Mononuclear cell (primary cell): Measurements from ENCODE around the gene CALML3. TPM values are rescaled to one million over a fixed set of nuclear protein-coding genes. Genes with fewer than 3 reads are reported as not detected.

Source experiments
- H3K27me3 ChIP-seq: 2 replicates; pipeline ENCODE4 v1.6.0; 2011; ENCODE audit warnings: low read length, control low read depth; ENCODE audit not compliant: insufficient read depth
- H3K4me1 ChIP-seq: 2 replicates; pipeline ENCODE4 v1.5.1; 2011; ENCODE audit warnings: mild to moderate bottlenecking, low read length, control low read depth; ENCODE audit not compliant: insufficient read depth
- H3K4me3 ChIP-seq: 2 replicates; pipeline ENCODE4 v1.5.1; 2011; ENCODE audit warnings: mild to moderate bottlenecking, low read length, moderate library complexity
- H3K9me3 ChIP-seq: 2 replicates; pipeline ENCODE4 v1.5.1; 2011; ENCODE audit warnings: low read depth, mild to moderate bottlenecking, control low read depth, low read length
- total RNA-seq: library from RNA; depleted of rRNA; stranded (reverse); fragments of >200 nt; gene quantifications from one replicate; pipeline ENCODE4 v1.2.3, GENCODE V29; 2012

Gene CALML3
- total RNA-seq, 1 donor: not detected

DNA sequence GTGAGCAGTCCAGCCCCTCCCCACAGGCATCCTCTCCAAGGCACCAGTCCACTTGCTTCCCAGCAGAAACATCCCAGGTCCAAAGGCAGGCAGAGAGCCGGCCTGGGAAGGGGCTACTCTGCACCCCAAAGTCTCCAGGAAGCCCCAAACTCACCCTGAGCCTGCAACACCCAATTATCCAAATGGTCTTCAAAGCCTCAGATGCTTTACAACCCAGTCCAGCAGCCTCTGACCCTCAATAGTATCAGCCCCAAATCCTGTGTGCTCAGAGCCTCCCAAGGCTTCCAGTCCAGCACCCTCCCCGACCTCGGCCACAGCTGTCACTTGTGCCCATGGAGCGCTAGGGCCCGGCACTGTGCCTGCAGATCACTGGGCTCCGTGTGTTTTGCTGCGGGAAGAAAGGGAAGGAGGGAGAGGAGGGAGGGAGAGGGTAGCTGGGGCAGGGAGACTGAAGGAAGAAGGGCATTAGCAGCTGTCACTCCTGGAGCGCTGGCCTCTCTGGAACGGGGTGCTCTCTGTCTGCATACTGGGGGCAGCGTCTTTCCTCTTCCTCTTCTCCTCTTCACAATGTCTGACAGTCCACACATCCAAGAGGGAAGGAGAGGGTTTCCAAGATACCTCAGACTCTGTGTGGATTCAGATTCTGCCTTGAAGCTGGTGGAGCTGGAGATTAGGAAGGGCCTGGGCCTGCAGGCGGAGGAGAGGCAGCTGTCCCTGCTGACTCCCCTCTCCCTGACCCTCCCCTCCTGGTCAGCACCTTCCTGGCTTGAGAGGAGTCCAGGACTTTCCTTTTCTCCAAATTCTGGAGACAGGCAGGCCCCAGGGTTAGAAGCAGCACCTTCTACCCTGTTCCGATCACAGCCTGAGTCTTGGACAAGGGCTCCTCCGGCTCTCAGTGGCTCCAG is 38.6 kb upstream of the CALML3 start:
- H3K4me3 ChIP-seq: no peak overlapping the region

DNA sequence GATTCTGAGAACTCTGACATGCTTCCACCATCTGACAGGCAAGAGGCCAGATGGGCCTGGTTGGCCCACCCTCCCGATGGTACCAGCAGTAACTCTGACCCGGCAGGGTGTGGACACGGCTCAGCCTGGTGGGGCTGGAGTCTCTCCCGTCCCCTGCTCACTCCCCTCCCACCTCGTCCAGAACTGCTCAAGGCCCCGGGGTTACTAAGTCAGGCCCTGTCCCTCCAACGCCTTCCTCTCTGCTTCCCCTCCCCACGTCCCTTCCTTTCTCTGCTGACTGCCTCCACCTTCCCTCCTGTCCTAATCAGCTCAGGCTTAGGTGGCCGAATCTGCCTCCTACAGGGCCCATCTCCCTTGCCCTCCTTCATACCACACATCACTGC is 37.9 kb upstream of the CALML3 start:
- H3K4me1 ChIP-seq: no peaks in the 10 kb centered on the region
- H3K27me3 ChIP-seq: no peaks in the 10 kb centered on the region
- no peak overlapping the region for H3K4me3 ChIP-seq
- no peaks in the 10 kb centered on the region for H3K9me3 ChIP-seq

More for the DNA sequence above, 38.6 kb upstream of the CALML3 start:
- Histone ChIP-seq H3K9me3 (no peaks in the 10 kb centered on the region), H3K4me1 (no peaks in the 10 kb centered on the region), H3K27me3 (no peaks in the 10 kb centered on the region)

DNA sequence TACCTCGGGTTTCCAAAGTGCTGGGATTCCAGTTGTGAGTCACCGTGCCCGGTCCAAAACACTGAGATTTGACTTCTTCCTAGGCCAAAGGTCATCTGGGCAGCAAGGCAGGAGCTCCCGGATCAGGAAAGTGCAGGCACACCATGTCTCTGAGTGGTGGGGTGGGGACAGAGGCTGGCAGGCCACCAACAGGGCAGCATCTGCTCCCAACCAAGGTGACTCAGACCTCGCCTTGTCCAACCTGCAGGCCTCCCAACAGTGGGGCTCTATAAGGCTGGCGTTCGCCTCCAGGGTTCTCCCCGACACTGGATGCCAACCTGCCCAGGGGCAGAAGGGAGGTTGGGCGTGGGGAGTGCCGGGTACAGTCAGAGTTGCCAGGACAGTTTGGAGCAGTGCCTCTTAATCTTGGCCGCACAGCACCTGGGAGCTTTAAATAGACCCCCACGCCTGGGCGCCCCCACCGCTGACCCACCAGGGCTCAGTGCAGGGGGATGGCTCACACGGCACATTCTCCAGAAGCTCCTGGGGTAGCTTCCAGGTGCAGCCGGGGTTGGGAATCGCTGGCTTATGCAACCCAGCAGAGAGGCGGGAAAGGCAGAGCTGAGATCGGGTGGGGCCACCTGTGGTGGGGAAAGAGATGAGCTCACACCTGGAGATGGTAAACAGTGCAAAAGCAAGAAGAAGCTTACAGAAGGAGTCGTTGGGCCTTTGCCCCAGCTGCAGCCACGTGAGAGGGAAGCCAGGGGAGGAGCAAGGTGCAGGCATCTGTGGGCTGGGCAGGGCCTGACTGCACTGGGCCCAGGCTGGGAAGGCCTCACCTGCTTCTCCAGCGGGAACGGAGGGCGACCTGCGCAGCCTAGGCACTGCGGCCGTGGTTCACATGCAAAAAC is 36.2 kb upstream of the CALML3 start:
- Histone ChIP-seq H3K9me3 (no peaks in the 10 kb centered on the region), H3K4me3 (no peak overlapping the region), H3K27me3 (no peaks in the 10 kb centered on the region), H3K4me1 (no peaks in the 10 kb centered on the region)

DNA sequence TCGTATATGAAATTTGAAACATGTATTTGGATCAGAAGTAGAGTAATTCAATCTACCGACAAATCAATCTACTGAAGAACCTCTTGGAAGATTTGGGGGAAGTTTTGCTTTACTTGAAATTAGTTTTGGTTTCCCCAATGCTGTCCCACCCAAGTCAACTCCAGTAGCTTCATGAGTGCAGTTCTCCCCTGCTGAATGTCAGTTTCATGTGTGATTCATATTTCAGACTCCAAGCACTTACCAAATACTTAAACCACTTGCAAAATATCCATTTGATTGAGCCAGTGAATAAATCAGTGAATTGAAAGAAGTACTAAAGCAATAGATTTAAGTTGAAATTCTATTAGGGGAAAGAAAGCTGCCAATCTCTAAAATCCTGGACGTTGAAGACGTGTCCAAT is 34.7 kb upstream of the CALML3 start:
- no peak overlapping the region for H3K4me3 ChIP-seq
- no peaks in the 10 kb centered on the region for H3K9me3 ChIP-seq
- H3K4me1 ChIP-seq: no peaks in the 10 kb centered on the region
- H3K27me3 ChIP-seq: no peaks in the 10 kb centered on the region

DNA sequence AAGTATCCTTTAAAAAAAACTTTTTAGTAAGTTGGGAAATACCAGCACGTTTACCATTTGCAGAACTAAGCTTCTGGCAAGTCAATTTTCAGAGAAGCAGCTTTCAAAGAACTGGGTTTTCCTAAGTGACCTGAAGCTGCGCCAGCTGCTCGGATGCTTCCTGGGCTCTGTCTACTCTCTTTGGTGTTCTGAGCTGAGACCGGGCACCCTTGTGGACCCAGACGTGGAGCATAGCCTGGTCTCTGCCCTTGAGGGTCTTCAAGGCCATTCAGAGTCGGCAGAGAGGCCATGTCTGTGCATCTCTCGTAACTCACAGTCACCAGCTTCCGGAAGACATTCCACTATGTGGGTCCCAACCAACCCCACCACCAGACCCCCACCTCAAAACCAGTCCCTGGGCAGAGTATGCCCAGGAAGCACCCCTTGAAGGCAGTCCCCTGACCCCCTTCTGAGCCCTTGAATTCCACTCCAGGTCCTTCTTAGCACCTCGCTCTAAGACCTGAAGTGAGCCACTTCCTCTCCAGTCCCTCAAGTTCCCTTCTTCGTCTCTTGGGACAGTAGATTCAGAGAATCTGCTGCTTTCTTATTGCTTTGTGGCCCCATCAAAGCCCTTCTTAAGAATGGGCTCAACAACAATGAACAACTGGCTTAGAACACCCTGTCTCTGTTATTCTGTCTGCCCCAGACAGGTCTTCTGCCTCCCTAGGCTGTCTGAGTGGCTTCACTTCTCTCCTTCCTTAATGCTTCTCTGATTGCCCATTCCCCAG is 33.9 kb upstream of the CALML3 start:
- Histone ChIP-seq H3K4me1 (no peaks in the 10 kb centered on the region), H3K4me3 (no peak overlapping the region), H3K9me3 (no peaks in the 10 kb centered on the region), H3K27me3 (no peaks in the 10 kb centered on the region)

DNA sequence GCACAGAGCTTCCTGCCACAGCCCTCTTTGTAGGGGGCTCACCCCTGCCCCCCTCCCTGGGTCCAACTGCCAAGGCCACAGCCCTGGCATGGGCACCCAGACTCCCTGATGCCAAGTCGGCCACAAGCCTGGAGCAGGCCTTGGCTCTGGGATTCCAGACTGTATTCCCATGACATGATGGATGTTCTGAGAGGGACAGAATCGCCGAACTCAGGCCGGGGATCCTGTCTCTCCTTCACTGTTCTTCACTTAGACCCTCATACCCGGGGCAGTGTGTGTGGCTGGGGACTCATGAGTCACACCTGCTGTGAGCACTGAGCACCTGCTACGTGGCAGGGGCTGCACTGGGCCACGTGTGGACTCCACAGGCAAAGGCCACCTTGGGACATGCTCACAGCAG is 33.3 kb upstream of the CALML3 start:
- H3K4me3 ChIP-seq: no peak overlapping the region
- no peaks in the 10 kb centered on the region for H3K27me3 ChIP-seq
- H3K9me3 ChIP-seq: no peaks in the 10 kb centered on the region
- H3K4me1 ChIP-seq: no peaks in the 10 kb centered on the region

DNA sequence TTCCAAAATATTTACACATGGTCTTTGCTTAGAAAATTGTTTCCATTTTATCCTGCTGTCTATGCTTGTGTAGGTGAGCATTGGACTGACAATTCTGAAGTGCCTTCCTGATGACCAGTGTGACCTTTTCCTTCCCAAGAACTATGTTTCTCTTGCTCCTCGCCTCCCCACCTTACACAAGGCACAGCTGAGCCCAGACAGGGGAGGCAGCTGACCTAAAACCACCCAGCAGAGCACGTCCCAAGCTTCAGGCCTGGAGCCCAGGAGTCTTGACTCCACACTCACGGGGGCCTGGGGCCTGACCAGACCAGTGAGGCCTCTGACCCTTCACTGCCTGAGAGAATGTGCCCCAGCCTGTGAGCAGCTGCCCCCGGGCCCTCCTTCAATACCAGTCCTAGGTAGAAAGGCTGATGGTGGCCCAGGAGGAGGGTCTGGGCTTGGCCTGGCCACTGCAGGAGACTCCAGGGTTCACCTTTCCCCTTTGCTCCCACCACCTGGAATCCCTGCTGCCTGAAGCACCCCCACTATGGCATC is 32.4 kb upstream of the CALML3 start:
- H3K4me1 ChIP-seq: no peaks in the 10 kb centered on the region
- no peaks in the 10 kb centered on the region for H3K27me3 ChIP-seq
- H3K9me3 ChIP-seq: no peaks in the 10 kb centered on the region
- H3K4me3 ChIP-seq: no peak overlapping the region

DNA sequence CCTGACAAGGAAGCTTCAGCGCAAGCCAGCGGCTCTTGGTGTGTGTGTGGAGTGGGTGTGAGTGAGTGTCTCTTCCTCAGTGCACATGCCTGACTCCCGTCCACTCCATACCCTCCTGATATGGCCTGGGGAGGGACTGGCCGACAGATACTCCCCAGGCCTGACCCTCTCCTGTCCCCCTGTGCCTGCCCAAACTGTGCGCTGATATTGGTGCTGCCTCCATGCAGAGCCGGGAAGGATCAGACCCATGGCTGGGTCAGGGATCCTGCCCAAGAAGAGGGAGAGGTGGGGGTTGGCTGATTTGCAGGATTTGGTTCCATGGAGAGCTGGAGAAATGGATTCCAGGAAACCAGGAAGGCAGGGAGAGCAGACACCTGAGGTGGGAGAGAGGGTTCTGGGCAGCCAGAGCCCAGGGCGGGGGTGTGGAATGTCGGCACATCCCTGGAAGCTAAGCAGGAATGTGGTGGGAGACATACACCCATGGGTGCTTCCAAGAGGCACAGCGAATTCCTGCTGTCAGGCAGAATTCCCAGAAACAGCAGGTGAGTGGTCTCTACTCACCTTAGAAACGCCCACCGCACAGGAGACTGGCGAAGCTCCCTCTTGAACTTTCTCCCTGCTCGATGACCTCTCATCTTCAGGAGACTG is 31.7 kb upstream of the CALML3 start:
- H3K4me1 ChIP-seq: no peaks in the 10 kb centered on the region
- no peaks in the 10 kb centered on the region for H3K27me3 ChIP-seq
- H3K4me3 ChIP-seq: no peak overlapping the region

DNA sequence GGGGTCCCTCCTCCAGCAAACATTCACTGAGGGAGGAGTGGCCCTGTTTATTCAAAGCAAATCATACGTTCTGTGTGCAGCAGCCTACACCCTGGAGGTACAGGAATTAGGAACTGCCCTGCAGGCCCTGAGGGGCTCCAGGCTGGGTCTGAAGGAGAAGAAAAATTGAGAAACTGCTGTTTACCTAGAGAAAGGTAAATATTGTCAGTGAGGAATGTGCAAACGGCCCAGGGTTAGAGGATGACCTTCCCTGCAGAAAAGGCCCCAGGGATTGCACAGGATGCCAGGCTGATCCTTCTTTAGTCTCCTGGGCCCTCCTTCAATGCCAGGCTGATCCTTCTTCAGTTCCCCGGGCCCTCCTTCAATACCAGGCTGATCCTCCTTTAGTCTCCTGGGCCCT is 31.1 kb upstream of the CALML3 start:
- Histone ChIP-seq H3K4me3 (no peak overlapping the region), H3K27me3 (no peaks in the 10 kb centered on the region), H3K9me3 (no peaks in the 10 kb centered on the region), H3K4me1 (no peaks in the 10 kb centered on the region)

More for the DNA sequence above, 31.7 kb upstream of the CALML3 start:
- no peaks in the 10 kb centered on the region for H3K9me3 ChIP-seq

DNA sequence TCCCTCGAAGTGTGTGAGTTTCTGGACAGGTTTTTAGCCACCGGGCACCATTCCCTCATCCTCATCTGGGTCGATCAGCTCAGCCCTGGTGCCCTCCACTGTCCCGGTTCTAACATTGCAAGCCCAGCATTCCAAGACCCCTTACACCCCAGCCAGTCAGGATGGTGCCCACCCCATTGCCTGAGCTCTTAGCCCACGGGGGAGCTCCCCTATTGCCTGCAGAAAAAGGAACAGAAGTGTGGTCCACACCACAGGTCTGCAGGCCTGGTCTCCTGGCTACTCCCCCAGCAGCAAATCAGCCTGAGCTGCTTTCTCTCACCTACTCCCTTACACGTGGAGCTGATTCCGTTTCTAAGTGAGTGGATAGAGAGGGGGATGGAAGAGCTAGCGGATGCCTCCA is 30.1 kb upstream of the CALML3 start:
- no peaks in the 10 kb centered on the region for H3K27me3 ChIP-seq
- H3K4me3 ChIP-seq: no peak overlapping the region
- H3K9me3 ChIP-seq: no peaks in the 10 kb centered on the region
- no peaks in the 10 kb centered on the region for H3K4me1 ChIP-seq

DNA sequence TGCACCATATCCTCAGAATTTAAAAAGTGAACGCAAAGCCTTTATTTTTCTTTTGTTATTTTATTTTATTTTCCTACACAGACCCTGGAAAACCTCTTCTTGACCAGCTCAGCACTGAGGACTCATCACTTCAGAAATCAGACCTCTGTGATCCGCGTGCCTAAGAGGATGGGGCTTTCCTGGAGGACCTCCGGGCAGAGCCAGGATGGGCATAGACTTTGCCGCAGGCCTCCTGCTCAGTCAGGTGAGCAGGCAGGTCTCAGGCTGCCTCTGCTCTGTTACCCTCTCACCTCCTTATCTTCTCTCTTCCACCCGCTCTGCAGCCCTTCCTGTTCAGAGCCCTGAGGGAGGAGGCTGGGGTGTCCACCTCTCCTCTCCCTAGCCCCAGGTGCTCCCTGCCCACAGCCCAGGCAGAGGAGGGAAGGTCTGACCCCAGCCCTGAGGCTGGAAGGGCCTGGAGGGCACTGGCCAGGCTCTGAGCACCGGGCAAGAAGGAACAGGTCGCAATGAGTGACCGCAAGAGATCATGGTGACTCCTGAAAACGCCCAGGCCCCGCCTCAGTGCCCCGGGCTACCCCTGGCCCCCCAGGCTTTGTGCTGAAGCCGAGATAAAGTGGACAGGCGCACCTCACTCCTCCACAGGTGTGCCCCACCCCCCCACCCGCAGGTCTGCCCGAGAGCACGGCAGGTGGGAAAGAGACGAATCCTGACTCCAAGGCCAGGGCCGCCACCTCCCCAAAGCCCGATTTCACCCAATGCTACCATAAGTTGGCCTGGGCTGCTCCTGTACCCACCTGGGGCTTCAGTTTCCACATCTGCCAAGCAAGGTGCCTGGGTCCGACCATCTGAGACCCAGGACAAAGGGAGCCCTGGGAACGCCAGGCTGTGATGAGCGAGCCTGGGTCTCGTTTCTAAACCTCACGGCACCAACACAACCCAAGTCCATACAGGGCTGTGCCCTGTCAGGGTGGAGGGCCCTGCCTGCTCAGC is 28.2 kb upstream of the CALML3 start:
- Histone ChIP-seq H3K4me1 (no peaks in the 10 kb centered on the region), H3K9me3 (no peaks in the 10 kb centered on the region), H3K4me3 (no peak overlapping the region), H3K27me3 (no peaks in the 10 kb centered on the region)

DNA sequence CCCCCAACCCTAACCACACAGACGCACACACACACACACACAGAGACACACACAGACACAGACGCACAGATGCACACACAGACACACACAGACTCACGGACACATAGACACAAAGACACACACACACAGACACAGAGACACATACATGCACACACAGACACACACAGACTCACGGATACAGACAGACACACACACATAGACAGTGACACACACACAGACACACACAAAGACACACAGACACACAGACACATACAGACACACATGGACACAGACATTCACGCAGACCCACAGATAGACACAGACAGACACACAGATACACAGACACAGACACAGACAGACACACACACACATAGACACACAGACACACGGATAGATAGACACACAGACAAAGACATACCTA is 27.5 kb upstream of the CALML3 start:
- H3K4me1 ChIP-seq: no peaks in the 10 kb centered on the region
- H3K27me3 ChIP-seq: no peaks in the 10 kb centered on the region
- H3K9me3 ChIP-seq: no peaks in the 10 kb centered on the region
- H3K4me3 ChIP-seq: no peak overlapping the region

DNA sequence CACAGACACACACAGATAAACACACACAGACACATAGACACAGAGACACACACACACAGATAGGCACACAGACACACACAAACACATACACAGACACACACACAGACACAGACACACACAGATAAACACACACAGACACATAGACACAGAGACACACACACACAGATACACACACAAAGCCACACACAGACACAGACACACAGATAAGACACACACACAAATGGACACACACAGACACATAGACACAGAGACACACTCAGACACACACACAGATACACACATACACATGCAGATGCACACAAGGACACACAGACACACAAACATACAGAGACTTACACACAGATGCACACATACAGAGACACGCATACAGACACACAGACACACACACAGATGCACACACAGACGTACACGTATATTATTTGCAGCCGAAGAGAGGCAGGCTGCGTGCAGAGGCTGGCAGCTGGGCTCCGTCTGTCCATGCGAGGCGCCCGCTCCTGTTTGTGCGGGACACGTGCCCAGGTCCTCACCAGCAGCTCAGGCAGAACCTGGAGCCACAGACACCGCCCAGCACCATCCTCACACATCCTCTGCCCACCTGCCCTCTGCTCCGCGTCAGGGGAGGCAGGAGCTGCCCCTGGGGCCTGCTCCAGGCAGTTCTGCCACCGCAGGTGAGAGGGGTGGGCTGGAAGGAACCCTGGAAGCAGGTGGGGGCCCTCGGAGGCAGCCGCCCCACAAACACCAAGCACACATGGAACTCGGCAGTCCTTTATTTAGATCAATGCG is 26.6 kb upstream of the CALML3 start:
- H3K9me3 ChIP-seq: no peaks in the 10 kb centered on the region
- H3K27me3 ChIP-seq: no peaks in the 10 kb centered on the region
- H3K4me3 ChIP-seq: no peak overlapping the region
- no peaks in the 10 kb centered on the region for H3K4me1 ChIP-seq
